HG02884 (cell line): ENCODE measurements around the gene INSL3.
A peak's percentile ranks its signal among the peaks of the same experiment; 100 is the strongest.

Experiments used
- ATAC-seq: cut with Tn5 transposase; IDR thresholded peaks from one replicate; pipeline ENCODE4 v1.9.1; 2021; ENCODE audit warnings: mild to moderate bottlenecking, moderate library complexity; ENCODE audit not compliant: unreplicated experiment

Gene INSL3

DNA sequence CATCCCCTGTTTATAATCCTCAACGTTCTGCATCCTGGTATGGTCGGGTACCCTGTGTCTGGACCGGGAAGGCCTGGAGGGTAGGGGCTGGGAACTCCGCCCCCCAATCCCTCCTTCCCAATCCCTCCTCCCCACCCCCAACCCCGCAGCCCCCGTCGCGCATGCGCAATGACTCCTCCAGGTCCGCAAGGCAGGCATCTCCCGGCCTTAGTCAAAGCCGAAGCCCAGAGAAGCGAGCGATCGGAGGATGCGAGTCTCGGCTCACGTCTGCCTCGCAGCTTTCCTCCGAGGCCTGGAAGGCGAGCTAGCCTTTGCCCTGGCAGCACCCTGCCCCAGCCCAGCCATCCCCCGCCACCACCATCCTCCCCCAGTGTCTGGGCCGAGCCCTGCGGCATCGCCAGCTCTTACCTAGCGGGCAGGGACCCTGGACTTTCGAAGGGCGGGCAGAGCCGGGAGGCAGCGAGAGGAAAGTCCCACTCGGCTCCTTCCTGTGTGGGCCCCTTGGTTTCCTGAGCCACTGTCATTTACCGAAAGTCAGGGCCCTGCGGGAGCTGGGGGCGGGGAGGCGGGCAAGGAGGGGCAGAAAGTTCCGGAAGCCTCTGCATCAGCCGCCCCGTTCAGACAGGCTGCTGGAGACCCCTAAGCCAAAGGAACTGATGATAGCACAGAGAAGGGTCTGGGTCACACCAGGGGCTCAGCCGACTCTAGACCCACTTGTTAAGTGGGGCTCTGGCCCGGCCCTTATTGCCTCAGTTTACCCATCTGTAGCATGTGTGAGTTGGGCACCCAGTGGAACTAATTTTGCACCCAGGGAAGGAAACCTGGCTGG lies 26.4 kb upstream of the INSL3 start, which contains the start of gene JAK3:
TSS of gene JAK3 (minus strand) at position 445 of the 829 bp plus-strand sequence. CDS start 3,565 bp downstream, outside the sequence.
- ATAC-seq, result peak; percentile 40

DNA sequence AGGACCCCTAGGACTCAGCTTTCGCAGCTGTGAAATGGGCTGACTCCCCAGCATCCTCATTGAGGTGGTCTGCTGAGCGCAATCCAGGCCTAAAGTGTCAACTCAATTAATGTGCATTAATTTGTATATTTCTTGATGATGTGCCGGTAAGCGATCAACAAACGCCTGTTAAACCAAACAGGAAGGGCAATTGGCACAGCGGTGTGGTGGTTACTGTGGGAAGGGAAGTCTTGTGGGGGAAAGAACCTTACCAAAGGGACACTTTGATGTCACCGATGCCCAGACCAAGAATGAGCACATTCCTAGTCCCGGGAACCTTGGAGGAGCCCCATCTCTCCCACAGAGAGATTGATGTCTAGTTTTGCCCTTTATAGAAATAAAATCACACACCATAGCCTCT lies 24.8 kb upstream of the INSL3 start:
- ATAC-seq, result no peak

DNA sequence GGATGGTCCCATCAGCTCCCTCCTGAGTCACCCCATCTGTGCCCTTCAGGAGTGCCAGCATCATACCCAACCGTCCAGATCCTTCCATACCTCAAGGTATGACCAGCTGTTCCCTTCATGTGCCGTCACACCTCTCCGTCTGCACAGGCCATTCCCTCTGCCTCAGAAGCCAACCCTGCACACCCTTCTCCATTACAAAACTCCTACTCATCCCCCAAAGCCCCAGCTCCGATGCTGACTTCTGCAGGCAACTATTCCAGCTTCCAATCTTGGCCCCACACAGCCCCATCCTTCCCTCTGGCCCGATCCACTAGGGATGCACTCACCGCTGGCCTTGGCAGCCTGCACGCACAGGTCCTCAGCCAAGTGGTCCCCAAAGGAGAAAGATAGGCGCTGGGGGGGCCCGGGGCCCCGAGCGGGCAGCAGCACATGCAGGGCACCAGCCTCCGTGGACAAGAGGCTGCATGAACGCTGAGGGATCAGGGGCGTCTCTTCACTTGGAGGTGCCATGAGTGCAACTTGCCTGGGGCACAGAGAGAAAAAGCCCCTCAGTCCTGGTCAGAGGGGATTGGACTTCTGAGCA lies 22.7 kb upstream of the INSL3 start:
- no peak for ATAC-seq

DNA sequence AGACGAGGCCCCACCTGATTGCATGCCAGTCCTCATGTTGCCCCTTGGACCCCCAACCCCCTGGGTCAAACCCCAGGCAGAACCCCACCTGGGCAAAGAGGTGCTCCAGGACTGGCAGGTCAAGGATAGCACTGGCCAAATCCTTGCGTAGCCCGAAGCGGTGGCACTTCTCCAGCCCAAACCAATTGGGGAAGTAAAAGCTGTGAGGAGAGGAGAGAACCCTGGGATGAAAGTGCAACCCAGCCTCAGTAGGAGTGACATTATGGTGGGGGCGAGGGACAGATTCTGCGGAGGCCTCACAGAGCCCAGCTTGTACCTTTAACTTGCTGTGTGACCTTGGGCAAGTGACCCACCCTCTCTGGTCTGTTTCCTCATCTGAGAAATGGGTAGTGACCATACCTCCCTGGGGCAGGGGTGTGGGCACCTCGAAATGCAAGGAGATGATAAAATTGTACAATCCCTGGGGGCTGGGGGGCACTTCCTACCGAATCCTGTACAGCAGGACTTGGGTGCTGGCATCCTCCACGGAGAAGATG lies 22.0 kb upstream of the INSL3 start:
- ATAC-seq, result no peak

DNA sequence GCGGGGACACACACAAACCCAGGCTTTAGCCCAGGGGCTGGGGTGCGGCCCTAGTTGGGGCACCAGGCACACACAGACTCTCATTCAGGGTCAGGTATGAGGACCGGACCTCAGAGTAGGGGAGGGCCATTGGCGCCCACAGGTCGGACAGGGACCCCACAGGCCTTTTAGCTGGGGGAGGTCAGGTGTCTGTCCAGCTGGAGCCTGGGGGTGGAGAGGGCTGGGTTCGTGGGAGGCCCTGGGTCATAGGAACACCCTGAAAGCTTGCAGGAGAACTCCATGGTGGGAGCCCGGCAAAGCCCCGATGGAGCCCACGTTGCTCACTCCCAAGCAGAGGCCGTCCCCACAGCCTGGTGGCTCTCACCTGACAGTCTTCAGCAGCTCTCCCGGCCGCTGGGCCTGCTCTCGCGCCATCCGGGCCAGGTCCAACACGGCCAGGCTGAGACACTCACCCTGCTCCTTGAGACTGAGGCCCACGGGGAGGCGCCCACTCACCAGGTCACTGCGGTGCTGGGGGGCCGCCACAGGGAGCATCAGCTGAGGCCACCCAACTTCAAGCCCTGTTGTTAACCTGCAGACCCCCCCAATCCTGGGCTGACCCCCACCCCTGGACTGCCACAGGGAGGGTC lies 21.5 kb upstream of the INSL3 start:
- ATAC-seq, result no peak

DNA sequence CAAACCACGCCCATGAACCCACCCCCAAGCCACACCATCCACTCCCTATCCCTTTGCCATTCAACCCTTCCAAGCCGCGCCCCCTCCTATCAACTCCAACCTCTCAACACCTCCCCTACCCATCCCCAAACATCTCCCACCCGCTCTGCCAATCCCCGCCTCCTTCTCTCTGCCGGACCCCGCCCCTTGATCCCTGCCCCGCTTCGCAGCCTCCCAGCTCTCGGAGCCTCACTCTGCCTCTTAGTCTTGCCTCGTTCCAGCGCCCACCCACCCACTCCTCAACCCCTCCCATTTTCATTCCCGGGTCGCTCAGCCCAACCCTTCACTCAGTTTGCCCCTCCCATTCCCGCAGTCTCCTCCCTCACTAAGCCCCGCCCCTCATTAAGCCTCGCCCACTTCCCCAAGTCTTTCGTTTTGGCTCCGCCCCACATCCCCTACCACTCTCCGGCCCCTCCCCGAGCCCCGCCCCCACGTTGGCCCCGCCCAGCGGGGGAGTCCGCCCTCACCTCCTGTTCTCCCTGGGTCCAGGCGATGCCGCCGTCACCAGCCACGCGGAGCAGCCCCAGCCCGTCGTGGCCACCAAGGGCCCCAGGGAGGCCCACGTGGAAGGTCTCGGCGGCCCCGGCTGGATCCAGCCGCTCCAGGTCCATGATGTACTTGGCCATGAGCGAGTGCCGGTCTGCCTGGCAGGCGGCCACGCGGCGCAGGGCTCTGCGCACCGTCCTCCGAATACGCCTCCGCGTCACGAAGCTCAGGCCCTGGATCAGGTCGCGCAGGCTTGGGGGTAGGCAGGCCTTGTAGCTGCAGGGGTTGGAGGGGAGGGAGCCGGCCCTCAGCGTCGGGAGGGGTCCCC lies 20.7 kb upstream of the INSL3 start:
- no peak for ATAC-seq

DNA sequence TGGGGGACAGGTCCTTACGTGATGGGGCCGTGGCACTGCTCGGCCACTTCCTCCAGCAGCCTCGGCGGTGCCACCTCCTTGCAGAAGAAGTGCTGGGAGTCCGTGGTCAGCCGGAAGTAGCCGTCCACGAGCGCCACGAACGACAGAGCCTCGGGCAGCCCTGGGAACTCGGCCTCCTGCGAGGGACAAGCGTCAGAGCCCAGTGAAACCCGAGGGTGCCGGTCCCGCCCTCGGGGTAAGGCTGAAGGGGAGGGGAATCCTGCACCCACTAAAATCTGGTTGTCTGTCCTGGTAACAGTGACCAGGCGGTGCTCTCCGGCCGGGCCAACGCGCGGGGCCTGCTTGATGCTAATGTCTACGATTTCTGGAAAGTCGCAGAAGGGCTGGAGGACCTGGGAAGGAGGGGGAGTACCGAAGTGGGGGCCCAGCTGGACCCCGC lies 20.1 kb upstream of the INSL3 start:
- no peak for ATAC-seq

DNA sequence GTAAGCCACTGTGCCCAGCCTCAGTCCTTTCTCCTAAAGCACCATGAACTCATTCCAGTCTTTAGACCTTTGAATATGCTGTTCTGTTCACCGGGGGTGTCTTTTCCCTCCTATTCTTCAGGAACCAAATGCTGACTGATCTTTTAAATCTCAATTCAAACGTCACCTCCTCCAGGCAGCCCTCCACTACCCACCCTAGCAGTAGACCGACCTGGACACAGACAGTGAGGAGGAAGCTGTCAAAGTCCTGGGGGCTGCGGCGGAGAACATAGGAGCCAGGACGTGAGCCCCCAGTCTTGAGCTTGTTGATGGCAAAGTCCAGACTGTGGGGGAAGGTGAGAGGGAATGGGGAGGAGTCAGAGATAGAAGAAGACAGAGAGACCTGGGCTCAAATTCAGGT lies 18.7 kb upstream of the INSL3 start:
- no peak for ATAC-seq

DNA sequence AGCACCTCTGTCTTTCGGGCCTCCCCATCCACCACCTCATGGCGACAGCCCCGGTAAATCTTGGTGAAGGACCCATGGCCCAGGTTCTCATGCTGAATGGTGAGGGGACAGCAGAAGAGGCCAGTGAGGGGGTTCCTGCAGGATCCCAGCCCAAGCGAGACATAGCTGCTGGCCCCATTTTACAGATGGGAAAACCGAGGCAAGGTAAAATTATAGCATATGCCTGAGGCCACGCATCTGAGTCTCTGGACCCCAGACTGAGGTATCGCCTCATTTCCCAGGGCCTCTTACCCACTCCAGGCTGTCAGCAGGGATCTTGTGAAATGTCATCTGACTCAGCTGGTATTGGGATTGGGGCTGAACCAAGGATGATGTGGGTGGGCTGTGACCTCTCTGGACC lies 16.7 kb upstream of the INSL3 start:
- ATAC-seq, result no peak

DNA sequence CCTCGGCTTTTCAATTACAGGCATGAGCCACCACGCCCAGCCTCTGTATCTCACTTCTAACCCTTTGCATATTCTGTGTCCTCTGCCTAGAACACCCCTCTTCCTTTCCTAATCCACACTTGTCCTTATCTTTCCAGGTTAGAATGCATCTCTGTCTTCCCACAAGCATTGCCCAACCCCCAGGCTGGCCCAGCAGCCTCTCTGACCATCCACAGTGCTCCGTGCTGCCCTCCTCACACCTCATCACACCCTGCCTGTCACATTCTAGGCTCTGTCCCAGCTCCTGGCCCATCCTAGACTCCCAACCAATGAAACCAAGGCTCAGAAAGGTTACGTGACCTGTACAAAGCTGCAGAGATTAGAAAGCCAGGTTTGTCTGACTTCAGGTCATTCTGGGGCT lies 15.2 kb upstream of the INSL3 start:
- ATAC-seq, result no peak

DNA sequence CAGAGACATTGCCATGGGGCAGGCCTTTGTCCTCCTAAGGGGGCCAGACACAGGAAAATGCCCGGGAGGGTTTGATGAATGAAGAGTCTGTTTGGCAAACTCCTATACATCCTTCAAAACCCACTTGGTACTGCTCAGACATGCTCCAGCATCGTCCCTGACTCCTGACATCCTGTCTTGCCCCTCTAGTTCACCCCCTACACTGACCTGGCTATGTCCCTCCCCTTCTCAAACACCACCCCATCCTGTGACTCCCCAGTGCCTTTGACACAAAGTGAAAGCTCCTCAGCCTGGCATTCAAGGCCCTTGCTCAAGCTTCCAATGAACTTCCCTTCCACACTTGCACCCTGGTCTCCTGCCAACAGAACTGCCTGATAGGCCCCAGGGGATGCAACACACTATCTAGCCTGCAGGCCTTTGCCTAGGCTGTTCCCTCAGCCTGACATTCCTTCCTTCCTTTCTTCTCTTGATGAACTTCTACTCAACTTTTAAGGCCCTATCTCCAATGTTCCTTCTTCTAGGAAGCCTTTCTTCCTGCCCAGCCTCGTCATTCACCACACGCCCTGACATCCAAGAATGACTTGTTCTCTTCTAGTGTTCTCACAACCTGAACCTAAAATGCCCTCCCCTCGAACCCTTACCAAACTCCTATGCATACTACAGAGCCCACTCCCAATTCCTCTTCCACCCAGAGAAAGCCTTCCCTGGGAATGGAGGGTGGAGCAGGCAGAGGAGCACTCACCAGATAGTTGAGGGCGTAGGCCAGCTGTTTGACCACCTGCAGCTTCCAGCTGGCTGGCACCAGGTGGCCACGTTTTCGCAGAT lies 14.1 kb upstream of the INSL3 start:
- no peak for ATAC-seq

DNA sequence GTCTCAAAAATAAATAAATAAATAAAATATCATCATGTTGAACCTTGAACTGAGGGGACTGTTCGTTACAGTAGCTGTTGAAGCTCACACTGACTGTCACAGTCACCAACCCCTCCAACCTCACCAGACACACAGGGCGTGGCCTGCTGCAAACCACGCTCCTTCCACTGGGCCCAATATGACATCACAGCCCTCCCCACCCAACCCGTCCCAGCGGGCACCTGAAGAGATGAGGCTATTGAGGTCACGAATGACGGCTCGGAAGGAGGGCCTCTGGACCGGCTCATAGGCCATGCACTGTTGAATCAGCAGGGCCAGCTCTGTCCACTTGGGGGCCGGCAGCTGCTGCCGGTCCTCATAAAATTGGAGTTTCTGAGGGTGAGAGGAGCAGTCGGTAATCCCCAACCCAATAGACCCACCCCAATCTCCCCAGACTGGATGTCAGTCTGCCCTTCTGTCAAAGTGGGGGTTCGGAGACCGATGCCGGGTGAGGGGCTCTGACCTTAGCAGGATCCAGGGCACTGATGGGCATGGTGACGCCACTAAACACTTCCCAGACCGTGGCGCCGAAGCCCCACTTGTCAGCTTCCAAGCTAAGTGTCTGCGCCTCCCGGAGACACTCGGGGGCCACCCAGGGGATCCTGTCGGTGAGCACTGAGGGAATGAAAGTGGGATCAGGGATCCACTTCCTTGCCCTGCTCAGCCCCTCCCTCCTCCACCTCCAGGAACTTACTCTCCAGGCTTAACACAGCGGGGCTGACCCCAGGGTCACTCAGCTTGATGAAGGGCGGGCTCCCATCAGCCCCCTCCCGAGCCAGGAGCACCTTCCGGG lies 13.2 kb upstream of the INSL3 start:
- ATAC-seq, result no peak

DNA sequence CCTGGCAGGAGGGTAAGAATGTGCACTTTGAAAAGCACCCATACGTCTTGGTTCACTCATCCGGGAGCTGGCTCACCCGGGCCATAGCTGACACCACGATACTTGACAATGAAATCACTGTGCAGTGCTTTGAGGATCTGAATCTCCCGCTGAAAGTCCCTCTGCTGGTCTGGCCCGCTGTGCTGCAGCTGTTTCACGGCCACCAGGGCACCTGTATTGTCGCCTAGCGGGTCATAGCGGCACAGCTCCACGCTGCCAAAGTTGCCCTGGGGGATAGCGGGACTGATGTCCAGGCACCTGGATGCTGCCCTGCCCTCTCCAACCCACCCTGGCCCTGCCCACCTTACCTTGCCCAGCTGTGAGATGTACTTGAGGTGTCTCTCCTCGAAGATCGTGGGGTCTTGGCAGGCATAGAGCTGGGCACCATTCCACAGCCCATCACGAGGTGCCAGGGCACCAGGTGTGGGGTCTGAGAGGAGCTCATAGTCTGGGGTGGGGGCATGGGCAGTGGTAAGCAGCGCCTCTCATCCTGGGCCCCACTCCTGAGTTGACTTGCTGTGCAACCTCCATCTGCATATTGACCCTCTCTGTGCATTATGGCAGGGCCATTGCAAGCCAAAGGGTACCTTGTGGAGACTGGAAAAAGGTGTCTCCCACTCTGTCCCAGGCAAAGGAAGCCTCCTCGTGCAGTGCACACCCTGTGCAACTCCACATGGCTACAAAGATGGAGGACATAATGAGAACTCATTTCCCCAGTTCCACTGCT lies 11.3 kb upstream of the INSL3 start:
- no peak for ATAC-seq

DNA sequence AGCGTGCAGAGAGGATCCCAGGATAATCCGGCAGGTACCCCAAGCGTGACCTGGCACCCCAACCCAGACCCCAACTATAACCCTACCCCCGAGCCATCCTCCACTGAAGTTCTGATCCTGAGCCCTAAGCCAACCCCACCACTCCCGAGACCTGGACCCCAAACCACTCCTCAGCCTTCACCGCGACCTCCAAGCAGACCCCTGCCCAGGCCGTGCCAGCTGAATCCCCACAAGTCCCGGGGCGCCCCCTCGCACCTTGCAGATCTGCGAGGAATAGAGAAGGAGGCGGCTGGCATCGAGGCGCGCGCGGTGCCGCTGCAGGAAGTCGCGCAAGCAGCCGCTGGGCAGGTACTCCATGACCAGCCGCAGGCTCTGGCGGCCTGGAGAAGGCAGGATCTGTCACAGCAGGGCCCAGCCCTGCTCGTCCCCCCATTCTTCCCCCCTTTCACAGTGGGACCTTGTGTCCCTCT lies 10.1 kb upstream of the INSL3 start:
- no peak for ATAC-seq

DNA sequence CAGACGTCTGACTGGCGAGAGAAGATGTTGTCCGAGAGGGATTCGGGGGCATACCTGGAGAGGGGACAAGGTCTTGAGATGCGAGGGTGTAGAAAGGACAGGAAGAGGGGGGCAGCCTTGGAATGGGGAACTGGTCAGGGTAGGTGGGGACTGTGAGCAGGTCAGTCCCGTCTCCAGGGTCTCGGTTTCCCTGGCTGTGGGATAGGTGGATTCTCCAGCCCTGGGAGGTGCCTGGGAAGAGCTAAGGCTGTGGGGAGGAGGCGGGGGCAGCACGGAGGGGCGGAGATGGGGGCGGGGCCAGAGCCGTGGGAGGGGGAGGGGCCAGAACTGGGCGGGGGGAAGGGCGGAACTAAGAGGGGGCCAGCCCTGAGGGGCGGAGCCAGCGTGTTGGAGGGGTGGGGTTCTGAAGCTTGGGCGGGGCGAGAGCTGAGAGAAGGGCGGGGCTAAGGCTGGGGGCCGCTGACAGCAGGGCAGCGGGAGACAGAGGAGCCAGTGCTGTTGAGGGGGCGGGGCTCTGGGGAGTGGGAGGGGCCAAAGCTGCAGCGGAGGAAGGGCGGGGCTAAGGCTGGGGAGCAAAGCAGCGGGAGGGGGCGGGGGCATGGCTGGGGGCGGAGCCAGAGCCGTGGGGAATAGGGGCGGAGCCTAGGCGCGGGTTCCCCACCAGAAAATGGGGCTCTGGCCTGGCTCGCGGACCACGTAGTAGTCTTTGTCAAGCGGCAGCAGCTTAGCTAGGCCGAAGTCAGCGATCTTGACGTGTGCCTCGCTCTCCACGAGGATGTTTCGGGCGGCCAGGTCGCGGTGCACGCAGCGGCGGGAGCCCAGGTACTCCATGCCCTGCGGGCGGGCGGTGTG lies 9.5 kb upstream of the INSL3 start:
- ATAC-seq, result no peak

DNA sequence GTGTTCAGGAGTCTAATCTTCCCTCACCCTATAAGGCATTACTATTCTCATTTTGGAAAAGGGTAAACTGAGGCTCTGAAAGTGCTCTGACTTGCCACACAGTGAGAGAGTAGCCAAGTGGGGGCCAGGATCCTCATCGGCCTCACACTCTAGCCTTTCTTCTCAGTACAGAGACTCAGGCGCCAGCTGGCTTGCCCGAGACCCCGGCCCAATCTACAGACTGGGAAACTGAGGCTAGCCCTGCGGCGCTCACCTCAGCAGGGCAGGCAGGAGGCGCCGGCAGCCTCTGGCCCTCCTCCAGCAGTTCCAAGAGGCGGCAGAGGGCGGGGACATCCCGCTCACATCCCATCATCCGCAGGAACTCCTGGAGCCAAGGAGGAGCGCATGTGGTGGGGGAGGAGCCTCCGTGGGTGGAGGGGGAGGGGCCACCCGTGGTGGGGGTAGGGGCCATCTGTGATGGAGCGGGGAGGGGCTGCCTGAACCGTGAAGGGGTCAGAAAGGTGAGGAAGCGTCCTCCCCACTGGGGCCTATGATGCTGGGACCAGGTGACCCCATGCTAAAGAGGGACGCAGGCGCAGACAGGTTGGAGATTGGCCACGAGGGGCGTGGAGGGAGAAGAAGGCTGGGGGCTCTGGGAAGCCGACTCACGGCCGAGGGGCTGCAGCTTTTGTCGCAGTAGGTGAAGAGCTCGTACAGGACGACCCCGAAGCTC lies 8.7 kb upstream of the INSL3 start:
- ATAC-seq, result no peak
